ENCODE data around the gene VAT1.
A peak's percentile ranks its signal among the peaks of the same experiment; 100 is the strongest.

VAT1 gene

GRCh38 chr17:43020789-43021740 lies 1.1 kb downstream of the VAT1 start:
- DNase-seq (ENCODE audit: low spot score): peak; percentile 75
- no peak for TF ChIP-seq CTCF (IDR thresholded peaks at IDR 0.05; ENCODE audit: borderline replicate concordance, control extremely low read depth, extremely low read depth, insufficient read depth, missing control alignments)
- in situ Hi-C loops (cut with MboI; ENCODE audit: low sequenced_read_pairs, unreplicated experiment): no loop called here

GRCh38 chr17:43020030-43020621 lies 2.1 kb downstream of the VAT1 start:
- TF ChIP-seq CTCF (IDR thresholded peaks at IDR 0.05; ENCODE audit: borderline replicate concordance, control extremely low read depth, extremely low read depth, insufficient read depth, missing control alignments): no peak
- no peak for DNase-seq (ENCODE audit: low spot score)
- in situ Hi-C loops (cut with MboI; ENCODE audit: low sequenced_read_pairs, unreplicated experiment): no loop called here

- DNase-seq (ENCODE audit: low spot score): no peak
- no peak for TF ChIP-seq CTCF (IDR thresholded peaks at IDR 0.05; ENCODE audit: borderline replicate concordance, control extremely low read depth, extremely low read depth, insufficient read depth, missing control alignments)
- in situ Hi-C loops (cut with MboI; ENCODE audit: low sequenced_read_pairs, unreplicated experiment): no loop called here
Measured at GRCh38 chr17:43019418-43019817, 2.8 kb downstream of the VAT1 start.

- in situ Hi-C loops (cut with MboI; ENCODE audit: low sequenced_read_pairs, unreplicated experiment): no loop called here
- TF ChIP-seq CTCF (IDR thresholded peaks at IDR 0.05; ENCODE audit: borderline replicate concordance, control extremely low read depth, extremely low read depth, insufficient read depth, missing control alignments): no peak
- no peak for DNase-seq (ENCODE audit: low spot score)
Measured at GRCh38 chr17:43018932-43019331, 3.3 kb downstream of the VAT1 start.

- TF ChIP-seq CTCF (IDR thresholded peaks at IDR 0.05; ENCODE audit: borderline replicate concordance, control extremely low read depth, extremely low read depth, insufficient read depth, missing control alignments): no peak
- in situ Hi-C loops (cut with MboI; ENCODE audit: low sequenced_read_pairs, unreplicated experiment): no loop called here
- DNase-seq (ENCODE audit: low spot score): peak; percentile 40
Measured at GRCh38 chr17:43018008-43018853, 4.0 kb downstream of the VAT1 start.

GRCh38 chr17:43016216-43016615 lies 6.0 kb downstream of the VAT1 start:
- in situ Hi-C loops (cut with MboI; ENCODE audit: low sequenced_read_pairs, unreplicated experiment): no loop called here
- no peak for DNase-seq (ENCODE audit: low spot score)
- no peak for TF ChIP-seq CTCF (IDR thresholded peaks at IDR 0.05; ENCODE audit: borderline replicate concordance, control extremely low read depth, extremely low read depth, insufficient read depth, missing control alignments)

Measured in GM13976 (cell line).